Measurements from ENCODE around the gene RUFY3. TPM values are rescaled to one million over a fixed set of nuclear protein-coding genes. Genes with fewer than 3 reads are reported as not detected.

Gene RUFY3
- total RNA-seq, 3 donors from 2014 or later, result 31.9 to 54.2 (median 46.0) TPM

GRCh38 chr4:70714079-70714887, 7.5 kb upstream of the RUFY3 start:
- Histone ChIP-seq H3K36me3 (ENCODE audit: low read depth) (no peaks in the 10 kb centered on the region), H3K9me3 (no peaks in the 10 kb centered on the region), H3K4me1 (ENCODE audit: low read depth) (peaks cover 7% of the 10 kb centered on the region), H3K4me3 (no peak overlapping the region)
- intact Hi-C loops (cut with DNase I, micrococcal nuclease), result no loop called here
- DNase-seq (no peak), ATAC-seq (peak; percentile 17)
- no peak for TF ChIP-seq CTCF (IDR thresholded peaks at IDR 0.05)

GRCh38 chr4:70715097-70715496, 6.7 kb upstream of the RUFY3 start:
- TF ChIP-seq CTCF (IDR thresholded peaks at IDR 0.05), result no peak
- no peaks in the 10 kb centered on the region for H3K9me3 ChIP-seq
- H3K36me3 ChIP-seq (ENCODE audit: low read depth), result no peaks in the 10 kb centered on the region
- intact Hi-C loops (cut with DNase I, micrococcal nuclease), result no loop called here
- ATAC-seq (no peak), DNase-seq (no peak)
- H3K4me3 ChIP-seq, result no peak overlapping the region
- H3K4me1 ChIP-seq (ENCODE audit: low read depth), result no peaks in the 10 kb centered on the region

GRCh38 chr4:70718811-70719604, 2.8 kb upstream of the RUFY3 start:
- Histone ChIP-seq H3K36me3 (ENCODE audit: low read depth) (no peaks in the 10 kb centered on the region), H3K4me3 (no peak overlapping the region), H3K9me3 (no peaks in the 10 kb centered on the region), H3K4me1 (ENCODE audit: low read depth) (no peaks in the 10 kb centered on the region)
- no peak for DNase-seq
- ATAC-seq, result no peak
- TF ChIP-seq CTCF (IDR thresholded peaks at IDR 0.05), result no peak
- intact Hi-C loops (cut with DNase I, micrococcal nuclease), result no loop called here

DNA sequence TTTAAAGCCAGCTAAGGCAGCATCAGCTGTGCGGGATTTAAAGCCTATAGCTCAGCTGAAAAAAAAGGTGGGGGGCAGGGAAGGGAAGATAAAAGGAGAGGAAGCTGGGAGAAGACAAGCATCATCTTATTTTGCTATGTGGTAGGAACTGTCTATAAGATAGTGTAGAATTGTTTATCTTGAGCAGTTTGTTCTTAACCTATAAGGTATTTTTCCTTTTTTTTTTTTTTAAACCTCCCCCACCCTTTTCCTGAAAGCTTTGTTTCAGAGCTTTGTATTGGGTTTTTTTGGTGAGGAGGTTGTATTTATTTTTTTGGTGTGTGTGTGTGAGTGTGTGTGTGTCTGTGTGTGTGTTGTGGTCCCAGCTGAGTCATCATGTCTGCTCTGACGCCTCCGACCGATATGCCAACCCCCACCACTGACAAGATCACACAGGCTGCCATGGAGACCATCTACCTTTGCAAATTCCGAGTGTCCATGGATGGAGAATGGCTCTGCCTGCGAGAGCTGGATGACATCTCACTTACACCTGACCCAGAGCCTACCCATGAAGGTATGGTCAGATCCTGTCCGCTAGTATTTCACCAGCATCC, 531 bp downstream of the RUFY3 start:
- Histone ChIP-seq H3K4me1 (ENCODE audit: low read depth) (no peaks in the 10 kb centered on the region), H3K9me3 (no peaks in the 10 kb centered on the region), H3K4me3 (no peak overlapping the region), H3K36me3 (ENCODE audit: low read depth) (no peaks in the 10 kb centered on the region)
- DNase-seq (no peak), ATAC-seq (peak; percentile 37)
- TF ChIP-seq CTCF (IDR thresholded peaks at IDR 0.05), result no peak
- intact Hi-C loops (cut with DNase I, micrococcal nuclease), result no loop called here

GRCh38 chr4:70724463-70724862, 2.7 kb downstream of the RUFY3 start:
- Histone ChIP-seq H3K9me3 (no peaks in the 10 kb centered on the region), H3K36me3 (ENCODE audit: low read depth) (no peaks in the 10 kb centered on the region), H3K4me1 (ENCODE audit: low read depth) (no peaks in the 10 kb centered on the region), H3K4me3 (no peak overlapping the region)
- intact Hi-C loops (cut with DNase I, micrococcal nuclease), result no loop called here
- DNase-seq (no peak), ATAC-seq (no peak)
- no peak for TF ChIP-seq CTCF (IDR thresholded peaks at IDR 0.05)

All from mucosa of descending colon (tissue), 3 donors.